Measurements from ENCODE around the gene MRAS.
"Not testable (repeated sequence)": the region's sequence is repeated elsewhere in the genome, so short reads cannot be mapped to it uniquely, and the experiment has no call there.

Gene MRAS

DNA sequence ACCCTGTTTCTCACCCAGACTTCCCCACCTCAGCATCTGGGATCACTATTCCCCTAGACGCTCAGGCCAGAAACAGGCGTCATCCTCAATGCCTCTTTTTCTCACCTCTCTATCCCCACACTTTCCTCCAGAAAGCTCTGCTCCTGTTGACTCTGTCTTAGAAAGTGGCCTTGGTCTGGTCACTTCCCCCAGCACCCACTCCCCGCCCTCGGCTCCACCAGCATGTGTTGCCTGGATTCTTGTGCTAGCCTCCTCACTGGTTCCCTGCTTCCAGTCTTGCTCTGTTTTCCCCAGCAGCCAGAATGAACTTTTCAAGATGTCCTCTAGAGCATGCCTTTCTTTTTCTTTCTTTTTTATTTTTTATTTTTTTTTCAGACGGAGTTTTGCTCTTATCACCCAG, 46.3 kb downstream of the MRAS start:
- DNase-seq = no peak

DNA sequence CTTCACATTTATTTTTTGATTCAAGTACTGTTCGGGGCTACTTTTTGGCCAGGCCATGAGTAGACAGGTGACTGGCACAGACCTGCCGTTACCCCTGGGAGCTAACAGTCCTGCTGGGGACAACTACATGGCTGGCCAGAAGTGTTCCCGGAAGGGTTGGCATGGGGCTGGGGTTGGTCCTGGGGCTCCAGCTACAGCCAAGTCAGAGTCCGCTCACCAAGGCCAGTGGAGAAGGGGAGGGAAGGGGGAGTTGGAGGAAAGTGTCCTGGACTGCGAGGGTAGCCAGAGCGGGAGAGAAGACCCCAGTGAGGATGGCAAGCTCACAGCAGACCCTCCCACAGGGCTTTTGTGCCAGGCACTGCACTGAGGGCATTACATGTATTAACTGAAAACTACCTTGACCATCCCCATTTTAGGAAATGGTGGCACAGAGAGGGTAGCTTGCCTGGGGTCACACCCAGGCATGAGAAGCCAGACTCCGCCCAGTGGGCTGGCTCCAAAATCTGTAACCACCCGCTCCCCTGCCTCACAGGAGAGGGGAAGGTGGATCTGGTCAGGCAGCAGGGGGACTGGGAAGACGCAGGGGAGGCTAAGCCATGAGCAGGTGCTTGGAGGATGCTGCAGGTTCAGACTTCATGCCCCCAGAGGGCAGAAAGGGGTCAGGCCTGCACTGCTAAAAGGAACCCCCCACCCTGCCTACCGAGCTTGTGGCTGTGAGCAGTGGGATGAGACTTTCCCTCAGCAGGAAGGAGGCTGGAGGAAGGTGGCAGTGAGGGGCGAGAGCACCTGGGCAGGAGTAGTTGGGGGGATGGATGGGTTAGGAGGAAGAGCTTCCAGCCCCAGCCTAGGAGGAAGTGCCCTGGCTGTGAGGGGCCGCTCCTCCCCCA, 47.7 kb downstream of the MRAS start:
- DNase-seq = no peak

DNA sequence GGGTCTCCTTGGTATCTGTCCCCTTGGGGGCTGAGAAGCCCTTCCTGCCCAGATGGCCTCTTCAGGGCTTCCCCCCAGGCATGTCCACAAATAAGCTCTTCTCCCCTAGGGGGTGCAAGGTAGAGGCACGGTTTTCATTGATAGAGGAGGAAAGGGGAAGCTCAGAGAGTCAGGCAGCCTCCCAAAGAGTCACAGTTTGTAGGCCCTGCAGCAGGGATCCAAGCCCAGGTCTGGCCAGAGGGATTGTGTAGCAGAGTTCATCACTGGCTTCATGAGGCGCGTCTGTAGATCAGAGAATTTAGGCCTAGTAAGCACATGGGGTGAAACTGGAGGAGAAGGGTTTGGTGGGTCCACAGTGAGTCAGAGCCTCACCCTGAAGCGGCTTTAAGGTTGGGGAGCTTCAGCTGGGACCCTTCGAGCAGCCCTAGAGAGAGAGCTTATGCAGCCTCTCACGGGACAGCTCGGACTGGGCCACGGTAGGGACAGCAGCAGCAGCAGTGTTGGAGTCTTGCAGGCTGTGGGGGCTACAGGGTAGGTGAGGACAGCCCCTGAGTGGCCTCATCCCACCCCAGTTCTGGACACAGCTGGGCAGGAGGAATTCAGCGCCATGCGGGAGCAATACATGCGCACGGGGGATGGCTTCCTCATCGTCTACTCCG, 48.5 kb downstream of the MRAS start:
- no peak for DNase-seq

DNA sequence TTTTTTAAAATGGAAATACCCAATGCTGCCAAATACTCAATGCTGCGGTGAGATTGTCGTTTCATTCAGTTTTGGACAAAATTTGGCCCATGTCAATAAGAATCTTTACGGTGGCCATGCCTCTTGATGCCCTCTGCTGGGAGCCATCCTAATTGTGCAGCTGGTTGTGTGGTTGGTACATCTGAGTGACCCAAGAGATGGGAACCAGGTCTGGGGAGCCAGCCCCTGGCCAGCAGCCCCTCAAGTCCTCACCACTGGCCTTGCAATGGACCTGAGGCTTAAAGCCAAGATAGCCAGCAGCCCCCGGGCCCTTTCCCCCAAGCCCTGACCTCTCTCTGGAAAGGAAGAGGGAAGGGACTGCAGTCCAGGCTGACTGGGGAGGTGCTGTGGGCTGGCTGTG, 49.6 kb downstream of the MRAS start:
- DNase-seq = no peak

DNA sequence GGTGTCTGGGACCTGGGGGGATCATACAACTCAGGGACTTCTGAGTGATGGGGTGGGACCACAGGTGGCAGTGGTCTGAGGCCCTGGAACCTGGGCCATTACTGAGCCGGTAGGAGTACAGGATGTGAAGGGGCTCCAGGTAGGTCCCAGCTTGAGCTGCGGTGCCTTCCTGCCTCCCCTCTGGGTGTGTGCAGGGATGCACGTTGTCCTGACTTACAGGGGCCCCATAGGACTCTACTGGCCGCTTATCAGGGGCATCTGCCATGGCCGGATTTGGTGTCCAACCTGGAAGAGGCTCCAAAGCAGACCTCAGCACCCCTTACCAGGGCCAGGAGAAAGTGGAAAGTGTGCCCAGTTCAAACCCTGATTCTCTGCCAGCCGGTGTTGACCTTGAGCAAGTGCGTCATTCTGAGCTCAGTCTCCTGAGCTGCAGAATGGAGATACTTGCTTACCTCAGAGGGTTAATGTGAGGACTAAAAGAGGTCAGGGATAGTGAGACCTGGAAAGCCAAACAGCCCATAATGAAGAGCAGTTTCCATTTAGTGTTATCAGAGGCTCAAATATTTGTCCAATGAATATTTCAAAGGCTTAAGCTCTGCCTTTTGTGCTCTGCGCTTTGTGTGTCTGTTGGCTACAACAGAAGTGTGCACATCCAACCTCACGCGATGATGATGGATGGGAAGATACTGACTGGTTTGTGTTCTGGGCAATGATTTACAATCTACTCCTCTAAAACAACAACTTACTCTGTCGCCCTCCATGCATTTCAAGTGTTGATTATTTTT, 50.6 kb downstream of the MRAS start:
- no peak for DNase-seq

DNA sequence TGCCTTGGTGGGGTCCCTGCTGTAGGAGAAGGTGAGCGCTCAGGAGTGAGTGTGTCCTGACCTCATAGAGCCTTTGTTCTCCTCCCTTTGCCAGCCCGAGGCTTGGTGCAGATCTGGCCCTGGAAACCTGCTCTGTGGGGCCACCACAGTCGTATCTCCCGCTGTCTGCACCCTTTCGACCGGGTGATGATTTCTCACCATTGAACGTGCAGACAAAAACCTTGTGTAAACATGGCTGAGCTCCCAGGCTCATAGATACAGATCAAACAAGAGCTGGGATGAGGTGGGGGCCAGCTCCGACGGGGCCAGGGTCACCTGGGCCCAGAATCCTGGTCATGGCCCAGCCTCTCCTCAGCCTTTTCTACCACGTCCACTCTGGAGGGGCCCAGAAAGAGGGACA, 51.4 kb downstream of the MRAS start:
- no peak for DNase-seq

DNA sequence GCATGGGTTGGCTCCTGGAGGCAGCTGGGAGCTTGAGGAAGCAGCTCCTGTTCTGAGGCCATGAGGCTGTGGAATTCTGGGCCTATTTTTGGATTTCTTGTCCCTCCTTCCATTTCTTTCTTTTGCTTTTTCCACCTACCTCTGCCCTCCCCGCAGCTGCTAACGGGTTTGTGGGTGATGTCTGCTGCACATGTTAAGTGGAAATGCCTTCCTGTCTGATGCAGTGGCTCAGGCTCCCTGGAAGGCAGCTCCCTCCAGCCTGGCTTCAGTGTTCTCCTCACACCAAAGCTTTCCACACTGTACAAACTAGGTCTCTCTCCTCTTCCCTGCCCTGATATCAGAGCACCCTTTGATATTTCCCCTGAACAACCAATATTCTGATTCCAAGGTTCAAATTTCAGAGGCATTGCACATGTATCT, 52.3 kb downstream of the MRAS start:
- DNase-seq = no peak

DNA sequence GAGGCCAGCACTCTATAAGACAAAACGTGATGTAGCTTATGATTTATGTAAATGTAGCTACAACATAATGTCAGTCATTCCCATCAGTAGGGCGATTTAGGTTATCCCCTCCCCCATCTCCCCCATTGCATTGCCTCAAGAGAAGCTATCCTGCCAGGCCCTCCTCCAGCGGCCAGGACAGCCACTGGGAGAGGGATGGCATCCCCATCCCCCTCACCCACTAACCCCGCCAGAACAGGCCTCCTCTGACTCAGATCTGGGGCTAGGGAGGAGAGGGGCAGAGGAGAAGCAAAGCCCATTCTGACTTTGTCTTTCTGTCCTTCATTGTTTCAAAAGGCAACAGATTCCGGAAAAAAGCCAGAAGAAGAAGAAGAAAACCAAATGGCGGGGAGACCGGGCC, 53.5 kb downstream of the MRAS start:
- no peak for DNase-seq

DNA sequence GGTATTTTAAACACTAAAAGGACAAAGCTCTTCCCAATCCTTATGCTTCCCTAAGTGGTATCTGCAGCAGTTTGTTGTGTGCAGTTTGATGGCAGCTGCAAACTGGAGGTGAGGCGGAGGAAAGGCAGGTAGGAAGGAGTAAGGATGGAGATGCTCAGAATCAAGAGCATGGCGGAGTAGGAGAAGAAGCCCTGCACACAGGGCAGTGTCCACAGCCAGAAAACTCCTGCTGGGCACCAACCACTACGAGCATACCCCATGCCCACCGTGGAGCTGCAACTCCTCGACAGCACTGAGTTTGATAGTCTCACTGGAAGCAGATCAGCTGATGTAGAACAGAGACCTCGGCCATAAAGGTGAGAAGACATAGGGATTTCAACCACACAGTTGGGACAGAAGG, 55.7 kb downstream of the MRAS start:
- DNase-seq = no peak

DNA sequence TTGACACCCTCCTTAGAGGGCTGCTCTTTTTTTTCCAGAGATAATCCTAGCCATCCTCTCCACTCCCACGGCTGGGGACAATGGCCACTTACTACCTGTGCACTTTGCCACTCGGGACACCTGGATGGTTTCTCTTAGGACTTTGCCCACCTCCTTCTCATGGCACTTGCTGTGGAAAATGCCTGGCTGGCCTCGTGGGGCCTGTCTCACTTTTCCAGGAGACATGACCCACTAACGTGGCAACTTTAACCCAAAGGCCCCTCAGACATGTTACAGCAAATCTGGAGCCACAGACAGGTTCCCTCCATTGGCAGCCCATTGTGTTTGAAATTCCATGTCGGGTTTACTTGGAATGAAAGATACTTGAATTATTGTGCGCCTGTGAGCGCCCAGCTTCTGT, 56.6 kb downstream of the MRAS start:
- DNase-seq = no peak

DNA sequence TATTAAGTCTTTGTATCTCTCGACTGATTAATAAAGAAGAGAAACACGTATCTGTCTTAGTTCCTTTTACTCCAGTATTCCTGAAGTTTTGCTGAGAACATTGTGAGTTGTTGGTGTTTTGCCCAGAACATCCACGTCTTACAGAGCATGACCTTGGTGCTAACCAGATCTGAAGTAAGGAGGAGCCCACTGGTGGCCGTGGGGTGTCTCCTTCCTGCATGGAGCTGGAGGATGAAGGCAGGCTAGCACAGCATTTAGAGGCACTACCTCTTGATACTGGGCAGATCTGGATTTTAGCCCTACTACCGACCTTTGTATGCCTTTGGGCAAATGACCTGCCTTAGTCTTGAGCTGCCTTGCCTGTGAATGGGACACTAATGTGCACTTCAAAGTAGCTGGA, 57.1 kb downstream of the MRAS start:
- no peak for DNase-seq

DNA sequence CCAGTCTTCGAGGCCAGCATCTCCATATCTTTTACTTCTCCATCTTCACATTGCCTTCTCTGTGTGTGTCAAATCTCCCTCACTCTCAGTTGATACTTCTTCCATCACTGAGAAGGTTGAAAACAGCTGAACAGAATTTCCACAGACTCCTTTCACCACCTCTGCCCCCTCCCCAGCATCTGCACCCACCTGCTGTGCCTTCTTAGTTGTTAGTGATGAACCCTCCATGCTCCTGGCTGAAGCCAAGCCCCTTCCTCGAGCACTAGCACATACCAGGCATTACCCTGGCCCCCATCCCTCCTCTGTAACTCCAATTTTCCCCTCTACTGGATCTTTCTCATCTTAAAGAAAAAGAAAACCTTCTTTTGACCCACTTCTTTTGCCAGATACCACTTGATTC, 58.2 kb downstream of the MRAS start:
- no peak for DNase-seq

DNA sequence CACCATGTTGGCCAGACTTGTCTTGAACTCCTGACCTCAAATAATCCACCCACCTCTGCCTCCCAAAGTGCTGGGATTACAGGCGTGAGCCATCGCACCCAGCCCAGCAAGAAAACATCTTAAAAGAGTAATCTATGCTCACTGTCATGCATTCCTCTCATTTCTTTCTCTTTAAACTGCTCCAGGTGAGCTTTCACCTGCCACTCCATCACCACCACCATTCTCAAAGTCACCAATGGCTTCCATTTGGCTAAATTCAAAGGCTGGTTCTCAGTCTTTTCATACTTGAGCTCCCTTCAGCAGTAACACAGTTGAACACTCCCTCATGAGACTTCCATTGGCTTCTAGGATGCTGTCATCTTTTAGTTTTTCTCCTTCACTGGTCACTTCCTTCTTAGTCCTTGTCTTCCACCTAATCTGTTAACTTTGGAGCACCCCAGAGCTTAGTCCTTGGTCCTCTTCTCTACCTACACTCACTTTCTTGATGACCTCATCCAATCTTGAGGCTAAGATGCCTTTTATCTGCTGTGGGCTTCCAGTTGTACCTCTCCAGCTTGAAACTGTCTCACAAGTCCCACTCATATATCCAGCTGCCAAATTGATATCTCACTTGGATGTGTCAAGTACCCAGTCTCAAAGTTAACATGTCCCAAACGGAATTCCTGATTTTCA, 59.0 kb downstream of the MRAS start:
- no peak for DNase-seq

DNA sequence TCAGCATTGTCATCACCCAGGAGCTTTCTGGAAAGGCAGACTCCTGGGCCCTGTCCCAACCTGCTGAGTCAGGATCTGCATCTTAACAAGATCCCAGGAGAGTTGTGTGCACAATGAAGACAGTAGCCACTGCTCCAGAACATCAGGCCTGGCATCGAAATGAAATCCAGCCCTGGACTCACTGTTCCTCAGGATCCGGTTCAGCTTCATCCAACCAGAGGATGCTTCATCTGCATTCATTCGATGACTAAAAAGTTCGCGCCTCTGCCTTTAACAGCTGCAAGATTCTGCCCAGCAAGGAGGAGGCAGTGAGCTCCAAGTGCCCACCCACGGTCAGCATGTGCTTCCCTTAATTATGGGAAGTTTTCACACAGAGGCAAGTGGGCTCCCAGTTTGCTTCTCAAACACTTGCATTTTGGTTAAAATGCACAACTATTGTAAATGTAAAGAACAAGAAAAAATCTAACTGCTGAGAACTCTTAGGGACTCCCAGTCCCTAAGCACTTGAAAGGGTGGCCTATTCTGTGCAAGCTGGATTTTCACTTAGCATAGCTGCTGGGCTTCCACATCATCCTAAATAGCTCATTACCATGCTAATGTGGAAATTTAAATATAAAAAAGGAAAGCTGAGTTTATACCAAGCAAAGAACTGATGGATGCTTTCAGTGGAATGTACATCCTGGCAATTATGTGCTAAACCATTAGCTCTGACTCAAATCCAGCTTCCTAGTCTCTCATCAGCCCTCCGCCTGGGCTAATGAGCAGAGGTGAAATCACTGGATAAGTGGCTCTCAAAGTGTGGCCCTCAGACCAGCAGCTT, 60.6 kb downstream of the MRAS start:
- no peak for DNase-seq

DNA sequence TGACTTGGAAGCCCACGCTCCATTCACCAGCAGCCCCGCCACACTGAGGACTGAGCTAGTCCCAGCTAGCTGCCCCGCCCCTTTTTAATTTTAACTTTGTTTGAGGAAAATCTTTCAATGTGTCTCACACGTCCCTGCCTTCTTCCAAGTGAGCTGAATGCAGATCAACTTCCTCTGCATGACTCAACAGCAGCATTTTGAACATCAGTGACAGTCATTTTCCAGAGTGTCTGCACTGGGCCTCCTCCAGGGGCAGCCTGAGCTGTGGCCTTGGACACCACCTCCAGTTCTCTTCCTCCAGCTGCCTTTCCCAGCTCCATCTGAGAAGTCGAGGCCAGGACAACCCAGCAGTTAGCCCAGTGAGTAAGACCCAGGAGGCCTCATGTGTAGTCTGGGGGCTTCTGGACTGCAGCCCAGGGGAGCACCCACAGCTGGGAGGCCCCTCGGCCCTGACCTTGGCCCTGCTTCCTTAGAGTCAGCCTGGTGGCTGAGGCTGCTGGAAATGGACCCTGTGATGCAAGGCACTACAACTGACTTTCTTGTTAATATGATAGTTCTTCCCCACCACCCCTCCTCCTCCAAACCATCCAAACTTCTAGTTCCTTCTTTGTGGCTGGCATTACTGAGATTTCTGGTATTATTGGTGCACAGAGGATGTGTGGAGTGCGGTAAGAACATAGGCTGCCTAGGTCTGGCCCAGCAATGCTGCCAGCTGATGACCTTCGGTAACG, 64.6 kb downstream of the MRAS start:
- no peak for DNase-seq

DNA sequence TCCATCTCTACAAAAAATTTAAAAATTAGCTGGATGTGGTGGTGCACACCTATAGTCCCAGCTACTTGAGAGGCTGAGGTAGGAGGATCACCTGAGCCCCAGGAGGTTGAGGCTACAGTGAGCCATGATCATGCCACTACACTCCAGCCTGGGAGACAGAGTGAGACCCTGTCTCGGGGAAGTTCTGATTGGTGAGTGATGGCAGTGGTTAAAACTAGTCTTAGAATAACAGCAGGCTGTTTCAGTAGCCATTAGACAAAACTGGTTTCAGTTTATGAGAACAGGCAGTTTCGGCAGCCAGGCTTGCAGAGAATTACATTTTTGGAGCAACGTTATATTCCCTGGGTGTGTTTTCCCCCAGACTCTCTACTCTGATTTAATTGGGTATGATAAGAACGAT, 67.9 kb downstream of the MRAS start:
- not testable (repeated sequence) for DNase-seq

DNA sequence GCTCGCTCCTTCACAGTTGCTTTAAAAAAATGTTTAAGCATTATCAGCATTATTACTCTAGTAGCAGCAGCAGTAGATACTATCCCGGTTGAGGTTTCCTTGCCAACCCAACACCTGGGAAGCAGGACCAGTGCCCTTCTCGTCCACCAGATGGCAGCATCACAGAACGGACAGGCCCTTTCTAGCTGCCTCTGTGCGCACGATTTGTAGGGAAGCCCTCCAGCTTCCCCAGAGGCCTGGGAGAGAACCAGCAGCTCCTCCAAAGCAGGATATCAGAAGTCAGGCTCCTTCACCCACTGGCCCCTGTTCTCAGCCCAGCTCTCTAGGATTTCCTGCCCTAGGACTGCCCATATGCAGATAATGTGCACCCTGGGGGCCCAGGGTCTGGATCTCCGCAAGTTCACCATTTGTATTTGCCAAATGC, 69.2 kb downstream of the MRAS start:
- peak; percentile 62 for DNase-seq

DNA sequence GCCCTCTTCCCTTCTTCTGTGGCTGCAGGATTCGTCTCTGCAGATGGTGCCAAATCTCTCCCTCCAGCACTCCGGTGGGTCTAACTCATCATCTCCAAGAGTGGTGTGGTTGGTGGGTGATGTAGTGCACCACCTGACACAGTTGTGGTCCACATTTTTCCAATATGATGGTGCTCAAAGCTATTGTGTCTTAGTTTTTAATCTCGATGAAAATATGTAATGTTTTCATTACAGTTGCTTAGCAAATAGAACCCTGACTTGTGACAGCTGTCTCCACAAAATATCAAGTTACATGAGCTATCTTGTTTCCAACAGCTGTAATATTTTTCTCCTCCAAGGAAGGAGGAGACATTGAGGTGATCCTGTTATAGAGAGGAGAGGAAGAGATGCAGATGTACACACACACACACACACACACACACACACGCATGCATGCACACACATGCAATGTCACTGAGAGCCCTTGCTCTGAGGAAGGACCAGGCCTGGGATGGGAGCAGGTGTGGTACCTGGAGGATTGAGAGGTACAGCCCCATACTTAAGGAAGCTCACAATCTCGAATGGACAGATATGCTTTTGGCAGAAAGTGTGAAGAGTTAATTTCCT, 70.3 kb downstream of the MRAS start:
- DNase-seq = no peak

DNA sequence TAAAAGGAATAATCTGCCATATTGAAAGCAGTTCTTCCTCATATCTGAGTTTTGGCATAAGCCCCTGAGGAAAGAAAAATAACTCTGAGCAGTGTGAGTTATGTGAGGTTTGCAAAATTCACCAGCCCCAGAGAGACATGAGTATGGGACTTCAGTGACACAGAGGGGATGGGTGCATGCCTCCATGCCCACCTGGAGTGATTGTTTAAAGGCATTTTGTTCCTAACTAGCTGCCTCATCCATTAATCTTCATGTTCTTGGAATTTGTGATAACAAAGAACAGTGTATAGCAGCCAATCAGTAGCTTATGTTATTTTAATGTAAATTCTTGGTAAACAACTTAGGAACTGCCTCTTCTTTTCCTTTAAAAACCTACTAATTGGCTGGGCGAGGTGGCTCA, 74.9 kb downstream of the MRAS start:
- no peak for DNase-seq

DNA sequence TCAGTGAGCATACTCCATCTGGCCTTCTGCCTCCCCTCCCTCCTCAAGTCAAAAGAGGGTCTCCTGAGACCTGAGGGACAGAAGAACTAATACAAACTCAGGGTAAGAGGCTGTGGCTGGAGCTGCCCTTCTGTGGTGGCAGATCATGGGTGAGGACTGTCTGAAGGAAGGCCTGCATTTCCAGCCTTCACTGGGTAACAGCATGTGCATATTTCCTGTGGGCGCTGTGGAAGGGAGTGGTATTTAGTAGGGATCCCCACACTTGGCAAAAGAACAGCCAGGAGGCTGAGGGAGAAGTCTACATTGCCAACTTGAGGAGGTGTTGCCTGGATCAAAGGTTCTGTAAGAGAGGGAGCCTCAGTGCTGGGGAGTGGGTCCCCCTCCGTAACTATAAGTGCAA, 75.9 kb downstream of the MRAS start:
- no peak for DNase-seq

DNA sequence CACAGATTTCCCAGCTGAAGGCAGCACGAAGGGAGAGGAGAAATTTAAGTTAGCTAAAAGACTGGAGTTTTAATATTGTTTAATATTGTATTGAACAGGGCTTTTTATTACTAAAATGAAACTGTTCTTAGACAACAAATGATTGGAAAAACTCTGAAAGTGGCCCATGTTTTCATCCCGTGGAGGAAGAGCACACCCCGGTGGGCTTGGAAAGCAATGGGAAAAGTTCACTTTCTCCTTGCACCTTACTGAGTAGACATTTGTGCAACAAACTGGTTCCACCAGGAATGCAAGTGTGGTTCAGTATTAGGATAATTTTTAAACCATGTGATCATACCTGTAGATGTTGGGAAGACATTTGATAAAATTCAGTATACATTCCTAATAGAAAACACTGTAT, 77.8 kb downstream of the MRAS start:
- DNase-seq = no peak

Measured in CD4-positive, alpha-beta T cell treated with Interleukin-12 subunit alpha and Interleukin-12 subunit beta, for 1 hour (primary cell).